WTC11 (cell line): Measurements from ENCODE around the gene EPHA6.
A peak's percentile ranks its signal among the peaks of the same experiment; 100 is the strongest.

Experiments used
- ATF6 ChIP-seq: sonication (generic); formaldehyde crosslinking; IDR thresholded peaks from 2 replicates; pipeline ENCODE4 v1.8.1; 2023; ENCODE audit warnings: mild to moderate bottlenecking, missing genetic modification reagents
- CREB1 ChIP-seq: sonication (generic); formaldehyde crosslinking; IDR thresholded peaks from 2 replicates; pipeline ENCODE4 v1.8.0; 2023; ENCODE audit warnings: mild to moderate bottlenecking, missing genetic modification reagents
- FOXK1 ChIP-seq: sonication (generic); formaldehyde crosslinking; IDR thresholded peaks from 2 replicates; pipeline ENCODE4 v1.8.0; 2022; ENCODE audit warnings: mild to moderate bottlenecking, moderate library complexity, missing genetic modification reagents
- SMAD3 ChIP-seq: sonication (generic); formaldehyde crosslinking; IDR thresholded peaks from 2 replicates; pipeline ENCODE4 v1.8.0; 2022; ENCODE audit warnings: missing genetic modification reagents, mild to moderate bottlenecking, borderline replicate concordance
- ZNF281 ChIP-seq: sonication (generic); formaldehyde crosslinking; IDR thresholded peaks from 2 replicates; pipeline ENCODE4 v1.8.0; 2023; ENCODE audit warnings: mild to moderate bottlenecking, missing genetic modification reagents
- ZNF317 ChIP-seq: sonication (generic); formaldehyde crosslinking; IDR thresholded peaks from 2 replicates; pipeline ENCODE4 v1.8.1; 2023; ENCODE audit warnings: low read depth, mild to moderate bottlenecking, moderate library complexity, missing genetic modification reagents, borderline replicate concordance
- TF ChIP-seq, protein P1 (sequence below): fragments of 200-600 bp; IDR thresholded peaks from 2 replicates; pipeline ENCODE4 v1.8.0; 2022; ENCODE audit warnings: antibody characterized with exemption
- TF ChIP-seq, protein P2 (sequence below): sonication (generic); formaldehyde crosslinking; IDR thresholded peaks from 2 replicates; pipeline ENCODE4 v1.8.0; 2022; ENCODE audit warnings: mild to moderate bottlenecking, missing genetic modification reagents

- TF ChIP-seq ZNF317 (no peak), ATF6 (CRISPR knock-in tag) (no peak), ZNF281 (CRISPR knock-in tag) (no peak), SMAD3 (CRISPR knock-in tag) (no peak), FOXK1 (no peak), CREB1 (CRISPR knock-in tag) (no peak)
- TF ChIP-seq, protein P1, sequence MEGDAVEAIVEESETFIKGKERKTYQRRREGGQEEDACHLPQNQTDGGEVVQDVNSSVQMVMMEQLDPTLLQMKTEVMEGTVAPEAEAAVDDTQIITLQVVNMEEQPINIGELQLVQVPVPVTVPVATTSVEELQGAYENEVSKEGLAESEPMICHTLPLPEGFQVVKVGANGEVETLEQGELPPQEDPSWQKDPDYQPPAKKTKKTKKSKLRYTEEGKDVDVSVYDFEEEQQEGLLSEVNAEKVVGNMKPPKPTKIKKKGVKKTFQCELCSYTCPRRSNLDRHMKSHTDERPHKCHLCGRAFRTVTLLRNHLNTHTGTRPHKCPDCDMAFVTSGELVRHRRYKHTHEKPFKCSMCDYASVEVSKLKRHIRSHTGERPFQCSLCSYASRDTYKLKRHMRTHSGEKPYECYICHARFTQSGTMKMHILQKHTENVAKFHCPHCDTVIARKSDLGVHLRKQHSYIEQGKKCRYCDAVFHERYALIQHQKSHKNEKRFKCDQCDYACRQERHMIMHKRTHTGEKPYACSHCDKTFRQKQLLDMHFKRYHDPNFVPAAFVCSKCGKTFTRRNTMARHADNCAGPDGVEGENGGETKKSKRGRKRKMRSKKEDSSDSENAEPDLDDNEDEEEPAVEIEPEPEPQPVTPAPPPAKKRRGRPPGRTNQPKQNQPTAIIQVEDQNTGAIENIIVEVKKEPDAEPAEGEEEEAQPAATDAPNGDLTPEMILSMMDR: peak; percentile 56; the same call in 1 of the 2 replicates
- TF ChIP-seq, protein P2, sequence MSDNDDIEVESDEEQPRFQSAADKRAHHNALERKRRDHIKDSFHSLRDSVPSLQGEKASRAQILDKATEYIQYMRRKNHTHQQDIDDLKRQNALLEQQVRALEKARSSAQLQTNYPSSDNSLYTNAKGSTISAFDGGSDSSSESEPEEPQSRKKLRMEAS (CRISPR knock-in tag): no peak
Observed at GRCh38 chr3:97658668-97659285, 844.4 kb downstream of the EPHA6 start.
